OCI-M1 (cell line): ENCODE measurements around the gene CACUL1.

Source experiments
- DNase-seq: peaks from one replicate; lab custom pipeline; 2025; lab: John Stamatoyannopoulos, UW

CACUL1 gene

GRCh38 chr10:118732245-118733165 lies 22.3 kb downstream of the CACUL1 start:
- peak; percentile 78 for DNase-seq

GRCh38 chr10:118730756-118731456 lies 23.9 kb downstream of the CACUL1 start:
- DNase-seq, result no peak

- DNase-seq, result peak; percentile 84
These were observed 25.0 kb downstream of the CACUL1 start for GRCh38 chr10:118729641-118730258.

- DNase-seq, result no peak
These were observed 25.6 kb downstream of the CACUL1 start for GRCh38 chr10:118729200-118729599.

GRCh38 chr10:118725886-118726500 lies 28.8 kb downstream of the CACUL1 start:
- DNase-seq, result no peak

- DNase-seq, result no peak
These were observed 31.3 kb downstream of the CACUL1 start for GRCh38 chr10:118723466-118723865.

- no peak for DNase-seq
These were observed 33.3 kb downstream of the CACUL1 start for GRCh38 chr10:118721539-118721876.

- DNase-seq, result peak; percentile 89
These were observed 33.9 kb downstream of the CACUL1 start for GRCh38 chr10:118720685-118721538.

- DNase-seq, result peak; percentile 21
These were observed 40.4 kb downstream of the CACUL1 start for GRCh38 chr10:118714366-118714765.

GRCh38 chr10:118712930-118713634 lies 41.7 kb downstream of the CACUL1 start:
- no peak for DNase-seq

GRCh38 chr10:118712080-118712479 lies 42.7 kb downstream of the CACUL1 start:
- DNase-seq, result no peak

- peak; percentile 17 for DNase-seq
These were observed 44.3 kb downstream of the CACUL1 start for GRCh38 chr10:118710487-118710886.

GRCh38 chr10:118708571-118708970 lies 46.2 kb downstream of the CACUL1 start:
- no peak for DNase-seq

- DNase-seq, result no peak
These were observed 50.1 kb downstream of the CACUL1 start for GRCh38 chr10:118704711-118705110.

- DNase-seq, result no peak
These were observed 53.0 kb downstream of the CACUL1 start for GRCh38 chr10:118701529-118702323.

- DNase-seq, result peak; percentile 93
These were observed 56.3 kb downstream of the CACUL1 start for GRCh38 chr10:118698421-118698820.

GRCh38 chr10:118694848-118695247 lies 59.9 kb downstream of the CACUL1 start:
- DNase-seq, result no peak

- no peak for DNase-seq
These were observed 61.9 kb downstream of the CACUL1 start for GRCh38 chr10:118692872-118693271.

- DNase-seq, result no peak
These were observed 65.5 kb downstream of the CACUL1 start for GRCh38 chr10:118689070-118689858.
